Progenitor cell of endocrine pancreas (in vitro differentiated cells): Measurements from ENCODE around the gene MSANTD1. TPM values are rescaled to one million over a fixed set of nuclear protein-coding genes. Genes with fewer than 3 reads are reported as not detected.

Source experiments
- DNase-seq: peaks from one replicate; pipeline ENCODE4 v3.0.0; 2021; ENCODE audit warnings: low spot score; ENCODE audit not compliant: unreplicated experiment
- H3K27ac Mint-ChIP-seq: 2 replicates; pipeline ENCODE4 v1.8.0; 2021; ENCODE audit warnings: mild to moderate bottlenecking, moderate library complexity, mixed read lengths
- H3K27me3 Mint-ChIP-seq: 2 replicates; pipeline ENCODE4 v1.8.0; 2021; ENCODE audit warnings: mixed read lengths
- H3K36me3 Mint-ChIP-seq: 2 replicates; pipeline ENCODE4 v1.8.0; 2022; ENCODE audit warnings: mixed read lengths; ENCODE audit not compliant: insufficient read depth
- H3K4me1 Mint-ChIP-seq: 2 replicates; pipeline ENCODE4 v1.8.0; 2021; ENCODE audit warnings: low read depth, mixed read lengths
- H3K4me3 Mint-ChIP-seq: 2 replicates; pipeline ENCODE4 v1.8.0; 2021; ENCODE audit warnings: low read depth, mild to moderate bottlenecking, moderate library complexity, mixed read lengths
- H3K9me3 Mint-ChIP-seq: 2 replicates; pipeline ENCODE4 v1.8.0; 2021; ENCODE audit warnings: low read depth, mixed read lengths
- total RNA-seq: library from RNA; stranded (reverse); gene quantifications from 2 replicates; pipeline ENCODE4 v1.2.1, GENCODE V29; 2021
- TF ChIP-seq, protein P1 (sequence below): fragments of 200-600 bp; sonication (generic); IDR thresholded peaks from one replicate; pipeline ENCODE4 v1.5.0; 2021; ENCODE audit warnings: antibody characterized with exemption, mild to moderate bottlenecking; ENCODE audit not compliant: unreplicated experiment

MSANTD1 gene
- total RNA-seq, 1 donor from 2014 or later = 2.1 TPM

DNA sequence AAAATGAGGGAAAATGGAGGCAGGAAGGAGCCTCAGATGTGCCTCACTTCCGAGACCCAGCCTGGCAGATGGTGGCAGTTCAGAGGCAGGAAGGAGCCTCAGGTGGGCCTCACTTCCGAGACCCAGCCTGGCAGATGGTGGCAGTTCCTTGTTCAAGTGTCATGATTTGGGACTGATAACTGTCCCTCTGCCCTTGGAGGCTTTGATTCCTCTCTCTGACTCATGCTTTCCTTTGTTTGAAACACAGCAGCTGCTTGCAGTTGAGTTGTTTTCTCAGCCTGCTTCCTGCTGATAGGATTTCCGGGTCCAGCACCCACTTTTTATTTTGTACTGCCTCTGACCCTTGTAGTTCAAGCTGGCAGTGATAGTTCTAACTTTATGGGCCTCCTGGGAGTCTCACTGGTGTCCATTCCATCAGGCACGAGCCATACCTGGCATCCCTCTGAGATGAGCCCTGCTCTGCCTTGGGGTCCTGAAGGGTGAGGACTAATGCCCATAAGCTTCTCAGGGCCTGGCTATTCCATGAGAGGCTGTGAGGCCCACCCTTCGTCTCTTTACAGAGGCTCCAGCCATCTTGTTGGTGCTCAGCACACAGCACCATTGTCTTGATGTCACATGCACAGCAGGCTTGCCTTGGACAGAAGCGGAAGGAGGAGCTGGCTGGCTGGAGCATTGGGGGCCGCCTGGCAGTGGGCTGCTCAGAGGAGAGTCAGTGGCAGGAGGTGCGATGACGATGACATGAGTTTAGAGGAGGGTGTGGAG lies 56.8 kb downstream of the MSANTD1 start:
- H3K27ac Mint-ChIP-seq = peak overlapping the region; percentile 68
- no peaks in the 10 kb centered on the region for H3K27me3 Mint-ChIP-seq
- TF ChIP-seq, protein P1, sequence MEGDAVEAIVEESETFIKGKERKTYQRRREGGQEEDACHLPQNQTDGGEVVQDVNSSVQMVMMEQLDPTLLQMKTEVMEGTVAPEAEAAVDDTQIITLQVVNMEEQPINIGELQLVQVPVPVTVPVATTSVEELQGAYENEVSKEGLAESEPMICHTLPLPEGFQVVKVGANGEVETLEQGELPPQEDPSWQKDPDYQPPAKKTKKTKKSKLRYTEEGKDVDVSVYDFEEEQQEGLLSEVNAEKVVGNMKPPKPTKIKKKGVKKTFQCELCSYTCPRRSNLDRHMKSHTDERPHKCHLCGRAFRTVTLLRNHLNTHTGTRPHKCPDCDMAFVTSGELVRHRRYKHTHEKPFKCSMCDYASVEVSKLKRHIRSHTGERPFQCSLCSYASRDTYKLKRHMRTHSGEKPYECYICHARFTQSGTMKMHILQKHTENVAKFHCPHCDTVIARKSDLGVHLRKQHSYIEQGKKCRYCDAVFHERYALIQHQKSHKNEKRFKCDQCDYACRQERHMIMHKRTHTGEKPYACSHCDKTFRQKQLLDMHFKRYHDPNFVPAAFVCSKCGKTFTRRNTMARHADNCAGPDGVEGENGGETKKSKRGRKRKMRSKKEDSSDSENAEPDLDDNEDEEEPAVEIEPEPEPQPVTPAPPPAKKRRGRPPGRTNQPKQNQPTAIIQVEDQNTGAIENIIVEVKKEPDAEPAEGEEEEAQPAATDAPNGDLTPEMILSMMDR = no peak
- peaks cover 32% of the 10 kb centered on the region for H3K4me1 Mint-ChIP-seq
- H3K9me3 Mint-ChIP-seq = no peaks in the 10 kb centered on the region
- H3K4me3 Mint-ChIP-seq = no peak overlapping the region
- DNase-seq = no peak
- no peaks in the 10 kb centered on the region for H3K36me3 Mint-ChIP-seq

Other genes starting within 250 kb of the MSANTD1 start
- gene HTT-AS, start 174.6 kb upstream of the MSANTD1 start, total RNA-seq = not detected in 2 replicates
- 82.8 and 89.4 TPM in 2 replicates for gene HTT, start 174.5 kb upstream of the MSANTD1 start, total RNA-seq
- gene RGS12, start 43.9 kb downstream of the MSANTD1 start, total RNA-seq = 102 and 106 TPM in 2 replicates
- 6.7 and 7.5 TPM in 2 replicates for gene HGFAC, start 192.8 kb downstream of the MSANTD1 start, total RNA-seq
- gene DOK7, start 214.1 kb downstream of the MSANTD1 start, total RNA-seq = 0.13 TPM in 1 of 2 replicates, not detected in the other